NCI-H187 (cell line): ENCODE measurements around the gene TMTC3.
"Not testable (repeated sequence)": the region's sequence is repeated elsewhere in the genome, so short reads cannot be mapped to it uniquely, and the experiment has no call there.

Experiments
- DNase-seq, 2 experiments: peaks; one replicate each; lab custom pipeline; 2025; lab: John Stamatoyannopoulos, UW

The TMTC3 gene

GRCh38 chr12:88166179-88166578 is 24.1 kb downstream of the TMTC3 start:
- DNase-seq = no peak

- no peak for DNase-seq
Measured at GRCh38 chr12:88167384-88167783, 25.3 kb downstream of the TMTC3 start.

DNA sequence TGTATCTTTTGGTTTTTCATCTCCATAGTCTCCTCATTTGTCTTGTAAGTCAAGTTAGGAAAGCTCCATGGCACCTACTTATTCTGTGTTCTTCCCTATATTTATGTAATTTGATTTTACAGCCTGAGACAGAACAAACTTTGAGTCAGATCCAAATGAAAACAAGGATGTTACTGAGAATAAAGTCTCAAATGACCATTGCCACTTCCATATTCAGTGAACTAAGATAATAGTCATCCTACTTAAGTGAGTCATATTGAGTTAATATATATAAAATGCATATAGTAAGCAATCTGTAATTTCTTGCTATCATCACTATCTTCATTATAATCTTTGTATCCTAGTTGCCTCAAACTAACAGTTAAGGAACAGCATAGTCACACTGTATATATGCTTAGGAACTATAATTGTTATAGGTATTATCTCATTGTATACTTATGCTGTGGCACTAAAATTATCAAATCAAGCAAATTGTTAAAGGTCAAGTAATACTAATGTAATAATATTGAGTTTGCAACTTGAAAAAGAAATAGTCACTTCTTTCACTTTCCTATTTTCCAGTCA is 30.8 kb downstream of the TMTC3 start:
- DNase-seq = no peak

DNA sequence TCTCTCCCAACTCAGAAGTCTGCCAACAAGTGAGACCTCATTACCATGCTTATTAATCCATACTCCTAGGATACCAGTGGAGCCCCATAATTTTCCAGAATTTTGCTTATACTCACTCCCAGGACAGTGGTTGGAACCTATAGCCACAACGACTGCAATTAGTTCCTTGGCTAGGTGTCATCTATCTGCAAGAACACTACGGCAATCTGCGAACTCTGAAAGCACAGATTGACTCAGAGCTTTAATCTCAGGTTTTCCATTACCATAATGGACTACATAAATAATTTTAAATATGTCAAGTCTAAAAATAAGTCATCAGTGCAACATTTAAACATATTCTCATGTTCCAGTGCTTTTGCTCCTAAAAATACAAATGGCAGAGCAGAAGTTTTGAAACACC is 33.4 kb downstream of the TMTC3 start:
- DNase-seq = no peak

DNA sequence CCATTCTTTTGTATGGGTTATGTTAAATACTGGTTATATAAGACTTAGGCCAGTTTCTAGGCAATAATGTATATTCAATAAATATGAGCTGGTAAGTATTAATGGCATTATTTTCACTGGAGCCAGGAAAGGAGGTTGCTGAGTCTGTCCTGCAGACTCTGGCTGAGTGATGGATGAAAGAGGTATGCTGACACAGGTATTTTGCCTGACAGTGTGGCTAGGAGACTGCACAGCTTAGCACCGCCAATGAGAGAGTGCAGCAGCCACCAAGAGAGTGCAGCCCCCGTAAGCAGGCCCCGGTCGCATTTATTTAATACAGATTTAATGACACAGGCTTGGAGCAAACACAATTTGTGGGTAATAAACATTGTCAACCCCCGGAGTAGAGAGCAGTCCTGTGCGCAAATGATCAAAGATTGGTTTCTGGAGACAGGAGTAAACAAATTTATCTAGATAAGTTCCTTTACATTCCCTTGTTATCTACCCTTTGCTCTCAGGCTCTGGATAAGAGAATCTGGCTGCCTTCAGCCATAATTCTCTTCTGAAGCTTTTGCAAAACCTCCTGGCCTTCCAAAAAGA is 37.4 kb downstream of the TMTC3 start:
- no peak for DNase-seq

DNA sequence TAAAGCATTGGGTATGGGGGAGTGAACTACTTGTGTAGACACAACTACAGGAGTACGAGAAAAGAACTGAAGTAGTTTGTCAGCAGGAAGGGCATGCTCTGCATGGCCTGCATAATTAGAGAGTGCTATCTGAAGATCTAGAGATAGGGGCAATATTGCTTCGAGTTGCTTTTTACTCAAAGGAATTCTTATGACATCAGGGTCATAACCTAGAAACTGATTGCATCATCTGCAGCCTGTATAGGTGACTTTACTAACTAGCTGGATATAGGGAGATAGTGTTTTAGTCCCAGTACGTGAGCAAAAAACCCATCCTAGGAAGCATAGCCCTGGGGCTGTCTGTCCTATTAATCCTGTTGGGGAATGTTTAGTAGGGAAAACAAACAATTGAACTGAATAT is 39.8 kb downstream of the TMTC3 start:
- DNase-seq = no peak

DNA sequence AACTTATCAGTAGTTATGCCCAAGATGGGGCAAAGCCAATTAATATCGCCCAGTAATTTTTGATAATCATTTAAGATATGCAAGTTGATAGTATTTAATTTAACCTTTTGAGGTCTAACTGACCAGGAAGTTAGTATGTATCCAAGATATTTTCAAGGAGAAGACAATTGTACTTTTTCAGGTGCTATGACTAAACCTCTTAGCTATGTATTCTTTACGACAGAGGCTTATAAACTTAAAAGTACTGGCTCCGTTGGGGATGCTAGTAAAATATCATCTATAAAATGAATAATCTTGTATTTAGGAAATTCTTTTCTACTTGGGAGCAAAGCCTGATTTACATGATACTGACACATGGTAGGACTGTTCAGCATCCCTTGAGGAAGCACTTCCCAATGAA is 40.3 kb downstream of the TMTC3 start:
- no peak for DNase-seq

- no peak for DNase-seq
Measured at GRCh38 chr12:88184196-88184595, 42.1 kb downstream of the TMTC3 start.

DNA sequence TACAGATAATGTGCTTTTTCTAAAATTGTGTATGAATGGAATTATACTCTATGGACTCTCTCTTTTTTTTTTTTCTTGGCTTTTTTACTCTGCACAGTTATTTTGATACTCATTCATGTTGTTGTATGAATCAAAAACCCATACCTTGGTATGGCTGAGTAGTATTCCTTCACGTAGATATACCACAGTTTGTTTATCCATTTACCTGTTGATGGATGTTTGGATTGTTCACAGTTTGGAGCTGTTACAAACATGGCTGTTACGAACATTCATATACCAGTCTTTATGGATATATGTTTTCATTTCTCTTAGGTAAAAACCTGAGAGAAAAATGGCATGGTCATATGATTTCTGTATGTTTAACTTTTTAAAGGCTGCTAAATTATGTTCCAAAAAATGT is 43.2 kb downstream of the TMTC3 start:
- no peak for DNase-seq

DNA sequence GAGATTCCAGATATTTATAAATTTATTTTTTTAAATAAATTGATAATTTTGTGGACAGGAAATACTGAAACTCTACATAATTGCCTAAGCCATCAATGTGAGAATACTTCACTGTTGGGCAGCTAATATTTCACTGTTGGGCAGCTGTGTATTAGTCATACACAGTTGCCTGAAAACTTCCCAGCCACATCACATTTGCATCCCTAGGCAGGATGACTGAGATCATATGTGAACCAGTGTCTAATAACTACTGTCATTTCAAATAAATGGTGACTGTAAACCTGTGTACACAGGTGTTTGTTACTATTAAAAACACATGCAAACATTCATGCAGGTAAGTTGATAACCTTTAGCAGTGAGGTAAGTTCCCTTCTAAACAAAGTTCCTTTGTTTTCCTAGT is 43.9 kb downstream of the TMTC3 start:
- no peak for DNase-seq

DNA sequence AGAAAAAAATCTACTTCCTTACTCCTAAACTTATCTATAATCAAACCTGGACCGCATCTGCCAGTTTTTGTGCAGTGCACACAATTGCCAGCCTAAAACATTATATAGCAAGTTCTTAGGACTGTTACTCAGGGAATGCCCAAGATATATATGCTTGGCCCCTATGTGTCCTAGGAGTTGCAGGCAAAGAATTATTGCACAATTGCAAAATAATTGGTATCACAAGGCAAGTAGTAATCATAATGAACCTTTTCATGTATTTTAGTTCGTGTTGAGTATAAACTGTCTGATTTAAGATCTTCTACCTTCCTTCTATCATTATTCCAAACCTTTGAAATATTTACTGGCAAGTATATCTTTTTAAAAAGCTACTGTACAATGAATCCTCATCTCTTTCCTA is 45.5 kb downstream of the TMTC3 start:
- DNase-seq = no peak

- no peak for DNase-seq
Measured at GRCh38 chr12:88188180-88188579, 46.1 kb downstream of the TMTC3 start.

DNA sequence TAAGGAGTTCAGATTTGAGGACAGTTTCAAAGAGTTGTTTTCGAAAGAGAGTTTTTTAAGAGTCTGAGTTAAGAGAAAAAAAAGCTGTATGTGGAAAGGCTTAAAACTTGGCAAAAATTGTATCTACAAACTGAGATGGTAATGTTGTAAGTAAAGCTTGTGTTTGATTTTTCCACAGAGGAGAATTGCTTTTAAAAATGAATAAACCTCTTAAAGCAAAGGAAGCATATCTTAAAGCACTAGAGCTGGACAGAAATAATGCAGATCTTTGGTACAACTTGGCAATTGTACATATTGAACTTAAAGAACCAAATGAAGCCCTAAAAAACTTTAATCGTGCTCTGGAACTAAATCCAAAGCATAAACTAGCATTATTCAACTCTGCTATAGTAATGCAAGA is 50.3 kb downstream of the TMTC3 start:
- DNase-seq = no peak

DNA sequence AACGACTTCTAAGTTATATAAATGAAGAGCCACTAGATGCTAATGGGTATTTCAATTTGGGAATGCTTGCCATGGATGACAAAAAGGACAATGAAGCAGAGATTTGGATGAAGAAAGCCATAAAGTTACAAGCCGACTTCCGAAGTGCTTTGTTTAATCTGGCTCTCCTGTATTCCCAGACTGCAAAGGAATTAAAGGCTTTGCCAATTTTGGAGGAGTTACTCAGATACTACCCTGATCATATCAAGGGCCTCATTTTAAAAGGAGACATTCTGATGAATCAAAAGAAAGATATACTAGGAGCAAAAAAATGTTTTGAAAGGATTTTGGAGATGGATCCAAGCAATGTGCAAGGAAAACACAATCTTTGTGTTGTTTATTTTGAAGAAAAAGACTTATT is 52.8 kb downstream of the TMTC3 start:
- DNase-seq = no peak

- no peak for DNase-seq
Measured at GRCh38 chr12:88200029-88200428, 57.9 kb downstream of the TMTC3 start.

GRCh38 chr12:88202500-88202899 is 60.4 kb downstream of the TMTC3 start:
- DNase-seq = no peak

GRCh38 chr12:88206601-88207000 is 64.5 kb downstream of the TMTC3 start:
- DNase-seq = no peak

DNA sequence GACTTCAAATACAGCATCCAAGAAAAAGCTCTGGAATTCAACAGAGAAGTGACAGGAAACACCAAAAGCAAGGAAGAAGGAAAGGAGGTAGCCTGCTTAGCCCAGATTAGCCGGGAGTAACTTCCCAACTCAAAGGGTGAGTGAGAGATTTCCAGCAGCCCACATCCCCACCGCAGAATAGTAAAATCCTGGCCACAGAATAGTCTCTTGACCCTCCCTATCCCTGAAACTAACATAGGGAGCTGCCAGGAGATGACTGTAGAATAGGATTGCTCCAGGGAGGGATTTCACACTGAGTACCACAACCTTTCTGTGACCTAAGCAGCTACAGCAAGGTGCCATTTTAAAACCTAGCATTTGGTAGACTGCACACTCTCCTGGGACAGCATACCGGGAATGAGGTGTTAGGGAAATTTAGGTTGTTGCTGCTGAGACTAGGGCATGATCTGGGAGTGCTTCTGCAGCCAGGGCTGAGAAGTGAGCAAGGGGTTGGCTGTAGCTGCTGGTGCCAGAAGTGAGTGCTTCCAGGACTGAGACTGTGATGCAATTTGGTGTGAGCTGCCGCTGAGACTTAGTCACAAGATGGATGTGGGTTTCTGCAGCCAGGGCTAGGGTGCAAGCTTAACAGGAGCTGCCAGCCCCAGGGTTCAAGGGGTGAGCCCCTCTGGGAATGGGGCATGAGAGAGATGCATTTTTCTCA is 66.0 kb downstream of the TMTC3 start:
- no peak for DNase-seq

GRCh38 chr12:88208661-88209060 is 66.6 kb downstream of the TMTC3 start:
- DNase-seq = no peak

DNA sequence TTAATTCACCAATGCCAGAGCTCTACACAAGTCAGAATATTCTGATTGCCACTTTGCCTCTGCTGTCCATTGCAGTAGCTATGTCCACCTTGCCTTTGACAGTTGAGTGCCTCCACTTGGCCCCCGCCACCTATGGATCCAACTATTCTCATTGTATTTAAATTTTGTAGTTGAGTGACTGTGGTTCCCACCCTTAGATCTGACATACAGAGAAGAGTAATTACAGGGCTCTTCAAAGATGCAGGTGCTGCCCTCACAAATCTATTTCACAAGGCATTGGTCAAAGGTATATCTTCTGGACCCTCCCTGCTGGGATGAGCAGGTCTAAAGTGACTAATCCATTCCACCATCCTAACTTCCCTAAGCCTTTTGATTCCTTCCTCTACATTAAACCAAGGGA is 68.2 kb downstream of the TMTC3 start:
- not testable (repeated sequence) for DNase-seq

DNA sequence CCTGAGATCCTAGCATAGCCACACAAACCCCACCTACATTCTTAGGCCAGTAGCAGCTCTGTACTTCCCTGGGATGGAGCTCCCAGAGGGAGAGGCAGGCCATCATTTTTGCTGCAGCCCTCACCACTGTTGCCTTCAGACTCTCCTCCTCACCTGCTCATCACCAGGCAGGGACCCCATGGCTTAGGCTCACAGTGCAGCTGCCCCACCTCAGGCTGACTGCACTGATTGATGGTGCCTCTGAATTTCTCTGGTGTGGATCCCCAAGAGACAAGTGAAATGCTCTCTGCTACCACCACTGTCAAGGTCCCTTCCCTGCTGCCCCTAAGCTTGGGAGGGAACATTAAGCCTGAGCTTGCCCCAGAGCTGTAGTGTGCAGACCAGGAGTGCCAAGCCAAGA is 76.2 kb downstream of the TMTC3 start:
- no peak for DNase-seq

DNA sequence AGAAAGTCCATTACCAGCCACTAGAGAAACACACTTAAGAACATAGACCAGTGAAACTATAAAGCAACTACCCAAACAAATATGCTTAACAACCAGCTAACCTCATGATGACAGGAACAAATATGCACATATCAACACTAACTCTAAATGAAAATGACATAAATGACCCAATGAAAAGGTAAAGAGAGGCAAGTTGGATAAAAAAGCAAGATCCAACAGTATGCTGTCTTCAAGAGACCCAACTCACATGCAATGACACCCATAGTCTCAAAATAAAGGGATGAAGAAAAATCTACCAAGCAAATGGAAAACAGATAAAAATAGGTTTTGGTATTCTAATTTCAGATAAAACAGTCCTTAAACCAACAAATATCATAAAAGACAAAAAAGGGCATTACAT is 77.8 kb downstream of the TMTC3 start:
- DNase-seq = no peak

DNA sequence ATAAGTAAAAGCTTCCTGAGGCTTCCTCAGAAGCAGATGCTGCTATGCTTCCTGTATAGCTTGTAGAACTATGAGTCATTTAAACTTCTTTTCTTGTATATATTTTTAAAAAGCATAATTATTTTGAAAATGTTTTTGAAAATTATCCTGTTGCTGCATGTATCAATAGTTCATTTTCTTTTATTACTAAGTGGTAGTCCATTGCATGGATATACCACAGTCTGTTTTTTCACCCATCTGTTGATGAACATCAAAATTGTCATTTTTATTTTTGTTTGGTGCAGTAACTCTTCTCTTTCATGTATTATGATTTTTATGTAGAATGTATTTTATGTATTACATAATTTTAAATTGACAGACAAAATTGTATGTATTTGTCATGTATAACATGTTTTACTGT is 81.4 kb downstream of the TMTC3 start:
- DNase-seq = no peak

DNA sequence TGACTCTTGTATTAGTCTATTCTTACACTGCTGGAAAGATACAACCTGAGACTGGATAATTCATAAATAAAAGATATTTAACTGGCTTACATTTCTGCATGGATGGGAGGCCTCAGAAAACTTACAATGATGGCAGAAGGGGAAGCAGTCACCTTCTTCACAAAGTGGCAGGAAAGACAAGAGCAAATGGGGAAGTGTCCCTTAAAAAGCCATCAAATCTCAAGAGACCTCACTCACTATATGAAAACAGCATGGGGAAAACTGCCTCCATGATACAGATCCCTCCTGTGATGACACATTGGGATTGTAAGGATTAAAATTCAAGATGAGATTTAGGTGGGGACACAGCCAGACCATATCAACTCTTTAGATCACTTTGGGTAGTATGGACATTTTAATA is 83.7 kb downstream of the TMTC3 start:
- no peak for DNase-seq
